Measurements from ENCODE around the gene ASB6.

ASB6 gene

GRCh38 chr9:129609486-129610212, 32.3 kb downstream of the ASB6 start:
- TF ChIP-seq L3MBTL2 (conservative IDR thresholded peaks at IDR 0.05) (no peak), SUZ12 (IDR thresholded peaks at IDR 0.05) (no peak), NFRKB (IDR thresholded peaks at IDR 0.05) (no peak), SP1 (IDR thresholded peaks at IDR 0.05) (no peak), PKNOX1 (IDR thresholded peaks at IDR 0.05) (no peak)
- POLR2A ChIA-PET: interaction anchor here (1.2 to 1.7 kb wide), 2 partner anchors 113 to 435 kb away, joined by 4 to 9 read pairs; no protein-coding TSS in a partner anchor
- CTCF ChIA-PET: interaction anchor here (1.4 to 2.0 kb wide), 2 partner anchors 15 to 435 kb away, joined by 3 to 9 read pairs; no protein-coding TSS in a partner anchor
- DNase-seq (ENCODE audit: extremely low spot score): no peak

GRCh38 chr9:129608561-129609481, 33.1 kb downstream of the ASB6 start:
- no peak for DNase-seq (ENCODE audit: extremely low spot score)
- CTCF ChIA-PET: interaction anchor here (0.6 to 2.0 kb wide), 4 partner anchors 12 to 469 kb away, joined by 3 to 9 read pairs (median 4); partner anchors contain the start of gene C9orf50
- TF ChIP-seq HDGF (IDR thresholded peaks at IDR 0.05; ENCODE audit: borderline replicate concordance) (no peak), SP1 (IDR thresholded peaks at IDR 0.05) (no peak), TARDBP (IDR thresholded peaks at IDR 0.05) (no peak), CTBP1 (IDR thresholded peaks at IDR 0.05; ENCODE audit: borderline replicate concordance) (no peak), SUZ12 (IDR thresholded peaks at IDR 0.05) (no peak), NFRKB (IDR thresholded peaks at IDR 0.05) (no peak), ELF4 (IDR thresholded peaks at IDR 0.05) (no peak), LEF1 (IDR thresholded peaks at IDR 0.05; ENCODE audit: borderline replicate concordance) (no peak), PKNOX1 (IDR thresholded peaks at IDR 0.05) (no peak), L3MBTL2 (conservative IDR thresholded peaks at IDR 0.05) (no peak), ZNF384 (IDR thresholded peaks at IDR 0.05) (no peak), FOXM1 (IDR thresholded peaks at IDR 0.05; ENCODE audit: borderline replicate concordance) (no peak), FOXK2 (IDR thresholded peaks at IDR 0.05) (no peak), FOXA1 (IDR thresholded peaks at IDR 0.05) (no peak), ARNT (IDR thresholded peaks at IDR 0.05) (no peak), BHLHE40 (IDR thresholded peaks at IDR 0.05; ENCODE audit: borderline replicate concordance) (no peak)
- POLR2A ChIA-PET: interaction anchor here (0.7 to 1.7 kb wide), 5 partner anchors 112 to 434 kb away, joined by 3 to 9 read pairs (median 3); partner anchors contain the start of gene IER5L

GRCh38 chr9:129607027-129607387, 34.9 kb downstream of the ASB6 start:
- CTCF ChIA-PET: interaction anchor here (0.7 to 0.9 kb wide), 2 partner anchors 17 to 476 kb away, joined by 3 to 4 read pairs; no protein-coding TSS in a partner anchor
- DNase-seq (ENCODE audit: extremely low spot score): no peak
- TF ChIP-seq L3MBTL2 (conservative IDR thresholded peaks at IDR 0.05) (no peak), NFRKB (IDR thresholded peaks at IDR 0.05) (no peak), BHLHE40 (IDR thresholded peaks at IDR 0.05; ENCODE audit: borderline replicate concordance) (no peak), SP1 (IDR thresholded peaks at IDR 0.05) (no peak), ARNT (IDR thresholded peaks at IDR 0.05) (no peak), HDGF (IDR thresholded peaks at IDR 0.05; ENCODE audit: borderline replicate concordance) (no peak), SUZ12 (IDR thresholded peaks at IDR 0.05) (no peak), LEF1 (IDR thresholded peaks at IDR 0.05; ENCODE audit: borderline replicate concordance) (no peak), FOXA1 (IDR thresholded peaks at IDR 0.05) (no peak), TARDBP (IDR thresholded peaks at IDR 0.05) (no peak), FOXK2 (IDR thresholded peaks at IDR 0.05) (no peak), PKNOX1 (IDR thresholded peaks at IDR 0.05) (no peak), ELF4 (IDR thresholded peaks at IDR 0.05) (no peak), ZNF384 (IDR thresholded peaks at IDR 0.05) (no peak), CTBP1 (IDR thresholded peaks at IDR 0.05; ENCODE audit: borderline replicate concordance) (no peak), FOXM1 (IDR thresholded peaks at IDR 0.05; ENCODE audit: borderline replicate concordance) (no peak)
- POLR2A ChIA-PET: interaction anchor here (1.0 kb wide), 1 partner anchor 125 kb away, joined by 3 read pairs; no protein-coding TSS in a partner anchor

GRCh38 chr9:129606161-129607026, 35.6 kb downstream of the ASB6 start:
- CTCF ChIA-PET: interaction anchor here (0.7 to 1.0 kb wide), 3 partner anchors 17 to 475 kb away, joined by 3 to 4 read pairs (median 3); no protein-coding TSS in a partner anchor
- POLR2A ChIA-PET: interaction anchor here (0.6 to 1.7 kb wide), 4 partner anchors 124 to 466 kb away, joined by 3 to 5 read pairs (median 3); partner anchors contain the start of gene IER5L
- no peak for DNase-seq (ENCODE audit: extremely low spot score)
- no peak for TF ChIP-seq NFRKB (IDR thresholded peaks at IDR 0.05)
- no peak for TF ChIP-seq ARNT (IDR thresholded peaks at IDR 0.05)
- TF ChIP-seq TARDBP (IDR thresholded peaks at IDR 0.05): no peak
- no peak for TF ChIP-seq FOXM1 (IDR thresholded peaks at IDR 0.05; ENCODE audit: borderline replicate concordance)
- no peak for TF ChIP-seq ELF4 (IDR thresholded peaks at IDR 0.05)

- CTCF ChIA-PET: no interaction called here
- POLR2A ChIA-PET: no interaction called here
- no peak for DNase-seq (ENCODE audit: extremely low spot score)
- no peak for TF ChIP-seq FOXK2 (IDR thresholded peaks at IDR 0.05)
- no peak for TF ChIP-seq TARDBP (IDR thresholded peaks at IDR 0.05)
- TF ChIP-seq CTBP1 (IDR thresholded peaks at IDR 0.05; ENCODE audit: borderline replicate concordance): no peak
- no peak for TF ChIP-seq L3MBTL2 (conservative IDR thresholded peaks at IDR 0.05)
- no peak for TF ChIP-seq FOXM1 (IDR thresholded peaks at IDR 0.05; ENCODE audit: borderline replicate concordance)
- TF ChIP-seq FOXA1 (IDR thresholded peaks at IDR 0.05): no peak
- TF ChIP-seq HDGF (IDR thresholded peaks at IDR 0.05; ENCODE audit: borderline replicate concordance): no peak
- TF ChIP-seq SUZ12 (IDR thresholded peaks at IDR 0.05): no peak
- TF ChIP-seq LEF1 (IDR thresholded peaks at IDR 0.05; ENCODE audit: borderline replicate concordance): no peak
- TF ChIP-seq ARNT (IDR thresholded peaks at IDR 0.05): no peak
- no peak for TF ChIP-seq NFRKB (IDR thresholded peaks at IDR 0.05)
- TF ChIP-seq BHLHE40 (IDR thresholded peaks at IDR 0.05; ENCODE audit: borderline replicate concordance): no peak
Observed at GRCh38 chr9:129604766-129605163, 37.2 kb downstream of the ASB6 start.
